Measurements from ENCODE around the gene SPRED2.

Gene SPRED2

DNA sequence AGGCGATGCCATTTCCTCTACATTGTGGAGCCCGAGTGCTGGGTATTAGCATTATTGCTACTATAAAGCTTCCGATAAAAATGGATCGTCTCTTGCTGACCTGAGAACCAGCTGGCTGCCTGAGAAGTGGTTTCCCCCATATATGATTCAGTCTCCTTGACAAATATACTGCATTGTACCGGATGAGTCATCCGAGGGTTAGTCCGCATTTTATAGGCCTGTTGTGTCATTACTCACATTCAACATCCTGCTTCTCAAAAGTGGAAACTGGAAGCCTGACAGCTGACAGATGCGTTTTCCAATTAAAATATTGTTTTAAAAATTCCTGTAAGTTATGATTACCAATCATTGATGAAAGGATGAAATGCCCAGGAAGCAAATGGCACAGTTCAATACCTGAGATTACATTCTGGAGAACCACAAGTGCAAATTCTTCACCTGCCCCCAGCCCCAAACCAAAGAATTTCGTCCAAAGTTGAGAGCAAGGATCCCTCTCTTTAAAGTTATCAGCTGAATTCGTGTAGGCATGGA is 65.7 kb downstream of the SPRED2 start:
- ATAC-seq (peak; percentile 98), DNase-seq (peak; percentile 34)

DNA sequence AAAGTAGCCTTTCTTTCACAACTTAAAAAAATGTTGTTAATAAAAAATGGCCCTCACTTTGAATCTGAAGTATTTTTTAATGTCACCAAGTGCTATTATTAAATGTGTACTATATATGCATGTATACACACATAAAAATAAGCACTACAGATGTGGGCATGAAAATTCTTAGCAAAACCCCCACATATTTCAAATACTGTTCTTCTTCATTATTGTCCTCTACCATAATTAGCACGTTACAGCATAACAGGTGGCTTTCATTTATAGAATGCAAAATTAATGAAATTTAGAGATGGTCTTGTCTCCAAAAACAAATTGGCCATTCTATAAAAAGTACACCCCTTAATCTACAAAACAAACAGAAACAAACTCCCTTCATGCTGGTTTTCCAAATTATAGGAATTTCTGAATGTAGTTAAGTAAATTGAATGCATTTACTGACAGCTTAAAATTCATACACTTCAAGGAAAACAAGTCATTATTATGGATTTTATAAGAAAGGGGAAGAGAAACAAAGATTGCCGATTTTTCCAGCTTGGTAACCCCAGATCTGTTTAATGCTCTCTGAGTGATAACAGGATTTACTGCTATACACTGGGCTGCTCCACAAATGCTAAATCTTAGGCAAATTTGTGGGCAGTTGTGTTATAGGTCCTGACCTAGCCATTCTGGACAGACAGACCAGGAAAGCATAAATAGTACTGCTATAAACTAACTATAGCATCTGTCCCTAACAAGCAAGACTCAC is 67.2 kb downstream of the SPRED2 start:
- DNase-seq = no peak

DNA sequence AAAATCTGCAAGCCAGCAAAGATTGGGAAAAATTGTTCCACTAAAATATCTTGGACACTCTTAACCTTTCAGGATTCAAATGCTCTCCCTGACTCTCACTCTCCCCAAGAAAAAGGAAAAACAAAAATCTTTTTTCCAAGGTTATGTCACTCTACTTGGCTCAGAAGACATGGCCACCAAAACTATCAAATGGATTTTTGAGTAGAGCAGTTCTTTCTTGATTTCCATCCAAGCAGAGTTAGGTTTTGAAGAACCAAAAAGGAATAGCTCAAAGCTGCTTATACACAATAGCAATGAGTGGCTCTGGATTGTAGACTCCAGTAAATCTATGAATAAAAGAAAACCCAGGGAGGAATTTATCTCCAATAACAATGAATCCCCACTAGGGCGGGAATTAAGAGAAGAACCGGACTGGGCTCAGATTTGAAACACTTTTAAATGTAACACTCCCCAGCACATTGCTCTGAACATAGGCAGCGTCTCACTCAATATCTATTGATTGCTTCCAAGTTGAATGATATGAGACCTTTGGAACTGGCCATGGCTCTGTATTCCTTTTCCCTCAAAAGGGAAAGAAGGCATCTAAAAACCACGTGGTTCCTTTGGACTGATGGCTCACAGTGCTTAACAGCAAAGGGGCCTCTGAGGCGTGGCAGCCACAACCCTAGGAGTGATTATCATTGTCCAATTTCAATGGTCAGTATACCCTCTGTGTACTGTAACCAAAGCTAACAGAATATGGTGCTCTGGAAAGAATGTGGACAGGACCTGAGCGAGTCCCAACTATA is 68.3 kb downstream of the SPRED2 start:
- ATAC-seq = no peak
- no peak for DNase-seq

More for the DNA sequence above, 67.2 kb downstream of the SPRED2 start:
- no peak for ATAC-seq

DNA sequence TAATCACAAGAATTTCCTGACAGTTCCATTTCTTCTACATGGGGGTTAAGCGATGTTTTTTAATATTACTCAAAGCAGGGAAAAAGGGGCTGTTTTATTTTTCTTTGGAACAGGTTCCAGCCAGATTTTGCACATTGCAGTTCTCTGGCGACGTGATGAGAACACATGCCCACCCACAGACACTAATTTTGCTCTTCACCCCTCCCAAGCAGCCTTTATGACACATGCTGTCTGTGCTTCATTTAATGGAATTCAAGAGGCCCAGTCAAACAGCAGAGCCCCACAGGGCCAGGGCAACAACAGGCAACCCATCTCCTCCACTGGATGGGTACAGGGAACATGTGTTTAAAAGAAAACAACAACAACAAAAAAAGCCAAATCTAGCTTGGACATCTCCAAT is 70.8 kb downstream of the SPRED2 start:
- ATAC-seq (no peak), DNase-seq (no peak)

DNA sequence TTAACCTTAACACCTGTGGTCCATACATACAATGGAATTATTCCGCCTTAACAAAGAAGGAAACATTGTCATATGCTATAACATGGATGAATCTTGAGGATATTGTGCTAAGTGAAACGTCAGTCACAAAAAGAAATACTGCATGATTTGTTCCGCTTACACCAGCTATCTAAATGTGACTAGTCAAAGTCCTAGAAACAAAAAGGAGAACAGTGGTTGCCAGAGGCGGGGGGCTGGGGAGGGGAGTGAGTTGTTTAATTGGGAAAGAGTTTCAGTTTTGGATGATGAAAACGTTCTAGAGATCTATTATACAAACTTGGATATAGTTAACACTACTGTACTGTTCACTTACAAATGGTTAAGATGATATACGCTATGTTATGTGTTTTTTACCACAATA is 72.0 kb downstream of the SPRED2 start:
- ATAC-seq (no peak), DNase-seq (no peak)

DNA sequence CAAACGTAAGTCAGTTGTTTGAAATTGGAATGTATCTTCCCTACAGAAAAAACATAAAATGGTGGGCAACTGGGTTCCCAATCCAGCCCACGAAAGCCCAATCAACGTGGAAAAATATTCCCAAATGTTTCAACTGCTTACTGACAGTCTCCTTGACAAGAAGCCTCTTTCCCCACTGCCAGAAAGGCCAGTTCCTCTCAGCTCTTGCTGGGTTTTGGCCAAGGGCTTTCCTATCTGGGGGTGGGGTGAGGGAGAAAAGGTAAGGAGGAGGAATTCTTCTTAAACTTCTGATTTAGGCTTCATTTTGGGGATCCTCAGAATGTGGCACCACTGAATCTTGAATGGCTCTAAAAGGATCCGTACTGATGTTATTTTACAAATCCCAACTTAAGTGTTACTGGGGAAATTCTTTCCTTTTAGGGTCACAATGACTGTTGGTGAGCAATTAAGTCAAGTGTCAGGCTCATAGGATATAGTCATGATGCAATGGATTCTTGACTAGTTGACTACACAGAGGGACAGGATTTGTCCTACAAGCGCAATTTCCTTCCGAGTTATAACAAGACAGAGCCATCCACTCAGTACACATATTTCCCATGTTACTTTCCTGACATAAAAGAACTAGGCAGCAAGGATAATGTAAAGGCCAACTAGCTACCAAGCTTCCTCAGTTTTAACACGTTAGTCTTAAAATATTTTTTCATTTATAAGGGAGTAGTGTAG is 73.6 kb downstream of the SPRED2 start:
- DNase-seq (no peak), ATAC-seq (no peak)

DNA sequence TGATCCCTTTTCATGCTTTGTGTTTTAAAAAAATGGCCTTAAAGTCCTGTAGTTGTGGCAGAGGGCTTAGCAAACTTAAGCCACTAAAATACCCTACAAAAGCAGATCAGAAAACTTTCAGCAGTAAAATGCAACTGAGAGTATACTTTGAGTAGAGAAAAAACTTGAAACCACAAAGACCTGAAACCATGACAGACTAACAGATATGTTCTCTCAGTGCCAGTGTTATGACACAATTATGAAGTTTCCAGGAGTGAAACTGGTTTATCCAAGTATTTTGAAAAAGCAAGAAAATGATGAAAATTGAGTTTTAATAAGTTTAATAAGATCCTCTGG is 74.5 kb downstream of the SPRED2 start:
- ATAC-seq = peak; percentile 67
- no peak for DNase-seq

DNA sequence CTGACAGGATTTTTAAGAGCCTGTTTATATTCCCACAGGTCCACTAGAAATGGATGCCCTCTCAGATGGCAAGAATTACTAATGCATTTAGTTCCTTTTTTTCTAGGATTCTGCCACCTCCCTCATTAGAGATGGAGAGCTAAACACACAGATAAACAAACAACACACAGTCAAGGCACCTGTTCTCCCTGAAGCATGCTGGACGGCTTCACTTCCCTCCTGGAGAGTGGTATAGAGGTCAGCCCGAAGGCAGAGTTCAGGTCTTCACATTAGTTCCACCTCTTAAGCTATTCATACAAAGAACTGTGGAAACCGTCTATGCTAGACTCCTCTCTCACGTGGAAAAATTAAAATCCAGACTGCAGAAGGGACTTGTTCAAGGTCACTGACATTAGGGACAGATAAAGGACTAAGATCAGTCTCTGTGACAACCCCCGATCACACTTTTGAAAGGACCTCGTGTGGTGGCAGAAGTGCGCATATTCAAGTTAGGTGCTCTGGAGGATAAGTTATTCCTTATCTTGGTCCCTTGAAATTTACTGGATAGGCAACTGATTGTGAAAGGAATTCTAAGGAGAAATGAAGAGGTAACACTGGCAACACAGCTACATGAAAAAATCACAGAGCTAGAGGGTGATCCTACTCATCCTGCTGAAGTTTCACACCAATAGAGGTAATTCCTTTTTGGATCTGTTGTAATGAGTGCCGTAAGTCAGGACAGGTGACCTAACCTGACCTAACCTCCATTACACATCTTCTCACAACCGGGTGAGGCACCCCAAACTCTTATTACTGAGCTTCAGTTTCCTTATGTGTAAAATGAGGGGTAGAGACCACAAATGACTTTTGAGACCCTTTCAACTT is 75.1 kb downstream of the SPRED2 start:
- peak; percentile 60 for ATAC-seq
- DNase-seq = no peak

DNA sequence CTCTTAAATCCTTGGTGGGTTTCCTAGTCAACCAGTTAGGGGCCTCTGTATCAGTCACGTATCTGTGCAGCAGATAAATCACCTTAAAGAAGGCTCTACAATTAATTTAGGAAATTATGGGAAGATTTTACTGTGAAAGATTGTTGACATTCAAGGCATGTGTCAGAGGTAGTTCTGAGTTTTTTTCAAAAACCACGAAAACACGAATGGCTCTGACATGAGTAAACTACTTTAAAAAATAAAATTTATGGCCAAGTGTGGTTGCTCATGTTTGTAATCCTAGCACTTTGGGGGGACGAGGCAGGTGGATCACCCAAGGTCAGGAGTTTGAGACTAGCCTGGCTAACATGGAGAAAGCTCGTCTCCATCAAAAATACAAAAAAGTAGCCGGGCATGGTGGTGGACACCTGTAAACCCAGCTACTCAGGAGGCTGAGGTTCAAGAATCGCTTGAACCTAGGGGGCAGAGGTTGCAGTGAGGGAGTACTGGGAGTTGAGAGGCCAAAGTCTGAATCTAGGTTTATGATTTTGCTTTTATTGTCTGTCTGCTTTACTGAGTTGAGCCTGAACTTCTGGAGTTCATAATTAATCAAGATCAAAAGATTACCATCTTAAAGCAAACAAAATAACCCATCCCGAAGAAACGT is 77.1 kb downstream of the SPRED2 start:
- DNase-seq (no peak), ATAC-seq (no peak)

DNA sequence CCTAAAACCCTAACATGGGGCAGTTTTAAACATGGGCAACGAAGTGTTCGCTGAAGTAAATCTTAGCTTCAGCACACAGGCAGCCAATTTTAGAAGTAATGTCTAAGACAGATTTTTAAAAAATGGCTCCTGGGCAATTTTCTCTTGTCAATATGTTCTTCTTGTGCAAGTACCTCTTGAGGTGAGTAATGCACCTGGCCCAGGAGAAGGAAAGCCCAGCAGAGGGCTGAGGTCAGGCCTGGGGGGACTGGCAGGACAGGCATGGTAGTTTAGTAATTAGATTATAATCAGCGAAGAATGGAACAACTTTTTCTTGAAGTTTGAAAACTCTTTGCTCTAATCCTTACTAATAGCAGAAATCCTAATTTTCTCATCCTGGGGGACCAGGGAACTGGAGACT is 77.6 kb downstream of the SPRED2 start:
- DNase-seq (no peak), ATAC-seq (no peak)

DNA sequence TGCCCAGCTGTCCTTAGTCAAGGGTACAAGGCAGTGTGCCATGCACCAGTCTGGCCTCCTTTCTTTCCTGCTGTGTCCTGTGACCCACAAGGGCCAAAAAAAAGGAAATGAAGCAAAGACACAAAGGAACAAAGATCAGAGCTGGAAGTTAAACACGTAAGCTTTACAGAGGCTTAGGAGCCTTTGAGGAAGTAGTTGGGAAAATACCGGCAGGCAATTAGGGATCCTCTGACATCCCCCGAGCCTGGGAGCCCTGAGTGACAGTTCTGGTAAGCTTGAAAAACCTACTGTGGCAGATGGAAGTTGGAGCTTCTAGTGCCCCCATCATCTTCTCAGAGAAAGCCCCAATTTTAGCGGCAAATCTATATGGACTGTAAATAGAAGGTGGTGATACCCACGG is 78.5 kb downstream of the SPRED2 start:
- DNase-seq (no peak), ATAC-seq (no peak)

DNA sequence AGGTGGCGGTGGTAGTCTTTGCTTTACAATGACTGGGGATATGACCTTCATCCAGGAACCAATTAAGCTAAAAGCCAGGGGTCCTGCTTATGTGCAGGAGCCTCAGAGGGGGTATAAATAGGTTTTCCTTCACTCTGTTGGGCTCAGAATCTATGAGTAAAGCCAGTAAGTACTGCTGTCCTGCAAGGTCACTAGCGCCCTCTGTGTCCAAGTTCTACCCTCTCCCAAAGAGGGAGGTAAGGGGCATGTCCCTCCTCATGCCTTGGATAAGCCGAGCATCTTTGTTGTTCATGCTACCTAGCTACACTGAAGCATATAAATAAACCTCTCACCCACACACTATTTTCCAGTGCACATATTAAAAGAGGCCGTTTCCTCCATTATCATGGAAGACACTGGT is 79.4 kb downstream of the SPRED2 start:
- ATAC-seq (no peak), DNase-seq (no peak)

DNA sequence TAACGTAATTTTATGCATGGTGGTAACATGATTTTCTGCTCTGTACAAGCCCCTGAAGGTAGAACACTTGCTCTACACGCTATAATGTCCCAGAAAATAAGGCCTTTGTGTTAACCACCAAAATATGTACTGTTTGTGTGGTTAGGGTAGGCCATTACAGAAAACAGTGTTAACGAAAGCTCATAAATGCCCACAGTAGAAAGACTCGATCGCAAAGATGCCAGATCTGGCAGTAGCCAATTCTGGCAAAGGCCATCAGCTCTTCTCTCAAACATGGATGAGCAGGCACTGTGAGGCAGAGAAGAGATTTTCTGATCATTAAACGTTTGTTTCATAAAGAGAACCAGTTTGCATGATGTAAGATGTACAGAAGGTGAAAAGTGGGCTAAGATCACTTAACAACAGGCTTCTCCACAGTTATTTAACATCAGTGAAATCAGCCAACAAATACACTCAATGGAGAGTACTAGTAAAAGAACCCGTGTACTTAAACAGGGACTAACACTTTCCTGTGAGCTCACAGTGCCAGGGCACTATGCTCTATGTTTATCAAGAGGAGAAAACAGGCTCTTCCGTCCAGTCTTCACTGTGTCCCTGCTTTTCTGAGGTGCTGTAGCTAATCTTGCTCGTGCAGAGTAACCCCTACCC is 80.3 kb downstream of the SPRED2 start:
- ATAC-seq (no peak), DNase-seq (no peak)

DNA sequence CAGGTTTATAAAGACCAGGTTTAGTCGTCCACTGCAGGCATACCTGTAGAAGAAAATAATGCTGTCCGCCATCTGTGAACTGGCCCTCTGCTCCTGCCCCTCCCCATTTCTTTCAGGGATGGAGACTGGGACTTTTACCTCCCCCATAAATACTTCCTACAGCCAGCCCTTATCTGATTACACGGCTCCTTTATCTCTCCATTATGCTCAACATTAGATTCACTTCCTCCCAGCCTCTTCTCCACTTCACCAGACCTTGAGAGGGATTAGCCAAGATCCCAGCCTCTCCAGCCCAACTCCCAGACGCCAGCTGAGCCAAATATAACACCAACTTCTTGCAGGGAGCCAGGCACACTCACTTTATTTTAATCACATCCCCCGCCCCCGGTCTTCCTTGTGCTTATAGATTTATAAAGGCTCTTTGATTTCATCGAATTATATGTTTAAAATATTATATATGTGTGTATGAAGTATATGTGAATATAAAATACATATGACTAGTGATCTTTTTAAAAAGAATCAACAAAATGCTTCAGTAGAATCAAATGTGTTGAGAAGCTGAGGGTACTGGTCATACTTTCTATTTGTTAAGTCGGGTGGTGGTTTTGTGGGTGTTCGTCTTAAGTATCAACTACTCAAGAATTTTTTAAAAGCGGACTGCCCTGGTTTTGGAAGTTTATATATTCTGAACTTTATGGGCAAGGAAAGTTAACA is 81.0 kb downstream of the SPRED2 start:
- no peak for DNase-seq
- no peak for ATAC-seq

DNA sequence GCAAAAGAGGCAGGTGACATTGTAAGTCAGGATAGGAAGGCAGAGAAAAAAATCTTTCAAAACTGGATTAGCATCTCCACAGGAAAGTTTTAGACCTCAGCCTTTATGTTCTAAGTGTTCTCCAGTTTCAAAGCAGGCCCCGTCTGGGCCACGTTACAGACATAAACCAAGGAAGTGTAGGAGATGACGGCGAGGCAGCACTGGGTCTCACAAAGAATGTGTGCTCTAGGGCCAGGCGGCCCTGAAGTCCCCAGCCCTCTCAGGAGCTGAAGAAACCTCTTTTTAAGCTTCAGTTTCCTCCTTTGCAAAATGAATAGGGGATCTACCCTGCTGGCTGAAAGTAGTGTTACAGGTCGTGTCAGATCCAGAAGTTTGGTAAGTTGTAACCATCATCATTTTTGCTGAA is 81.7 kb downstream of the SPRED2 start:
- ATAC-seq (no peak), DNase-seq (no peak)

DNA sequence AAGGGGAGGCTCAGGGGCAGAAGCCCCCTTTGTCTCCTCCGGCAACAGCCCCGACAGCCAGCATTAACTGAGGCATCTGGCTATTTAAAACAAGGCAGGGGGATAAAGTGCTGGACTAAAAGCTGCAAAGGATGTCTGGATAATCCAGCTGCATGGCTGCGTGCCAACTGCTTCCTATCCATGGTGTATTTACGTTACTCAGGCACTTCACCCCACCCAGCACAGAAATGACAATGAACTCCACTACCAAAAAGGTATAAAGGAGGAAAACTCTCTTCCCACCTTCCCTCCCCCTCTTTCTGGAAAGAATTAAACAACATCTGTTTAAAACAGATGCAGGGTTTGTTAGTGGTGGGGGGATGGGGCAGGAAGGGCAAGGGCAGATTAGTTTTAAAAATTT is 82.5 kb downstream of the SPRED2 start:
- DNase-seq = no peak
- ATAC-seq = no peak

DNA sequence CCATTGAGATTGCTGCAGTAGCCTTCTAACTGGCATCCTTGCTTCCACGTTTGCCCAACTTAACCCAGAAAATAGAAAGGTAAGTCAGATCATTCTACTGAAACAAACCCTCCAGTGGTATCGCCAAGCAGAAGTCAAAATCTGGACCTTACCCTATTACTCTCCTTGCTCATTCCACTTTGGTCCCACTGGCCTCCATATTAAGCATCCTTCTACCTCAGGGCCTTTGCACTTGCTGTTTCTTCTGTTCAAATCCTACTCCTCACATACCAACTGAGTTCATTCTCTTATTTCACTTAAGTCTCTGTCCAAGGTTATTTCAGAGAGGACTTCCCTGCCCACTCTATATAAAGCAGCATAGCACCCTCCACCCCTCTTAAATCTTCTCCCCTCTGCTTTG is 84.5 kb downstream of the SPRED2 start:
- DNase-seq (no peak), ATAC-seq (no peak)

DNA sequence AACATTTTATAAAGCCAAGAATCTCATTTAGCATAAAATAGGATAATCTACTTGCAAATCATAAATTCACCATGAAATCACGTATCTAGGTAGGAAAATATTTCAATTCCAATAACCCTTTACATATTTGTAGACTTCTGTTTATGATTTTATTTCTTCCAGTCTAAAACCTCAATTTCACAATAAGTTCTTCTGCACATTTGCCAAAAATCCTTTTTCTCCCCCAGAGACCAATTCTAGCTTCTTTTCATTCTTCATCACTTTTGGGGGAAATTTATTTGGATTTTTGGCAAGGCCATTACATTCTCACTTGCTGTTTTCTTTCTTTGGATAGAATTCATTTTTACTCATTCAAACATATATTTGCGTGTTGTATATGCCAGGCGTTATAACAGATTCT is 86.8 kb downstream of the SPRED2 start:
- ATAC-seq (no peak), DNase-seq (no peak)

DNA sequence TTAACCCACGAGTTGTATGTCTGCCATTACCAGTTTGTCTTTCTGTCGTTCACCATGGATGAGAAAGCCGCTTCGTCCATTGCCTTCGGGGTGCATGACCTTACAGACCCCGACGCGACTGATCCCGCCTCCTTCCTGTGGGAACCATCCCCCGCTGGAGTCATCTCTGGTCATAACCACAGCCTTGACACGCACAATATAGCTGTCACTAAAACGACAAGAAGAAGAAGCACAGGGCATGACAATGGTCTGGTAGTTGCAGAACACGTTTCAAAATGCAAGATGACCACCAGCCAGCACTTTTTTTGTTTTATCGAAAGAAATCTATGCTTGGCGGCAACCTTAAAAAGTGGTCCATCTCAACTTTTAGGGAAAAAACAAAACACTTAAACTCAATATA is 87.7 kb downstream of the SPRED2 start:
- ATAC-seq (no peak), DNase-seq (no peak)

DNA sequence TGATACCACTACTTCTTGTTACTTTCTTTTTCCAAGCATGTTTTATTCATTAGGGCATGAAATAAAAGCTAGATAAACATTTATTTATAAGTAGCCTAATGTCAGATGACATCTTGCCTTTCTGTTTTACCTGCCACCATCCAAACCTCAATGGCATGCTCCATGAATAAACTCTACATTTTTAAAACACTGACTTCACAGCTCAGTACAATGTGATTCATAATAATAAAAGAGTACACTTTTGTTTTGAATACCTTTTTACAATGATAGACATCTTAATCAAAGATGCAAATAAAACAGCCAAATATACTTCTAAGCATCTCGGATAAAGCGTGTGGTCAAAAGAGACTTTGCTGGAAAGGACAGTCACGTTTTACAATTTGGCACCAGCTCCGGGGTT is 88.2 kb downstream of the SPRED2 start:
- ATAC-seq = no peak

More for the DNA sequence above, 88.2 kb downstream of the SPRED2 start:
- DNase-seq = no peak

Measured in stimulated activated naive CD8-positive, alpha-beta T cell treated with anti-CD3 and anti-CD28 coated beads, Interleukin-15, Interleukin-2, amounts not matched to agents 100 U/mL and 50 U/mL, for 24 hours (primary cell).